ENCODE measurements around the gene CD99.
"Not testable (repeated sequence)": the region's sequence is repeated elsewhere in the genome, so short reads cannot be mapped to it uniquely, and the experiment has no call there.

CD99 gene

GRCh38 chrX:2769615-2770014 lies 78.5 kb downstream of the CD99 start:
- DNase-seq (ENCODE audit: low read depth) = no peak

- DNase-seq (ENCODE audit: low read depth) = not testable (repeated sequence)
Measured at GRCh38 chrX:2773166-2774055, 82.3 kb downstream of the CD99 start.

DNA sequence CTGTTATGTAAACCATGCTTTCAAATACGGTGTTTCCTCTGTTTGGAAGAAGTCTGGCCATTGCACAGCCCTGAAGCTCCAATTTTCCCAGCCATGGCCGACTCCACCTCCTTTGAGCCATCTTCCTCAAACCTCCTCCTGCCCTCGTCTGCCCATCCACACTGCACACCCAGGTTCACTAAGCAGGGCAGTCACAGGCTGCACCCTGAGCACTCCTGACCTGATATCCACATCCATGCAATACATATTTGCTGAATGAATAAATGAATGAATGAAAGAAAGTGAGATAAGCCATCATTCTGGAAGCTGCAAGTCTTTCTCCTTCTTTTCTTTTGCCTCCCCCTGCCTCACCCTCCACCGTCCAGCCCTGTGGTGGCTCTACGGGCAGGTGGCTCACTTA lies 83.0 kb downstream of the CD99 start:
- no peak for DNase-seq (ENCODE audit: low read depth)

- DNase-seq (ENCODE audit: low read depth) = no peak
Measured at GRCh38 chrX:2774776-2775175, 83.7 kb downstream of the CD99 start.

DNA sequence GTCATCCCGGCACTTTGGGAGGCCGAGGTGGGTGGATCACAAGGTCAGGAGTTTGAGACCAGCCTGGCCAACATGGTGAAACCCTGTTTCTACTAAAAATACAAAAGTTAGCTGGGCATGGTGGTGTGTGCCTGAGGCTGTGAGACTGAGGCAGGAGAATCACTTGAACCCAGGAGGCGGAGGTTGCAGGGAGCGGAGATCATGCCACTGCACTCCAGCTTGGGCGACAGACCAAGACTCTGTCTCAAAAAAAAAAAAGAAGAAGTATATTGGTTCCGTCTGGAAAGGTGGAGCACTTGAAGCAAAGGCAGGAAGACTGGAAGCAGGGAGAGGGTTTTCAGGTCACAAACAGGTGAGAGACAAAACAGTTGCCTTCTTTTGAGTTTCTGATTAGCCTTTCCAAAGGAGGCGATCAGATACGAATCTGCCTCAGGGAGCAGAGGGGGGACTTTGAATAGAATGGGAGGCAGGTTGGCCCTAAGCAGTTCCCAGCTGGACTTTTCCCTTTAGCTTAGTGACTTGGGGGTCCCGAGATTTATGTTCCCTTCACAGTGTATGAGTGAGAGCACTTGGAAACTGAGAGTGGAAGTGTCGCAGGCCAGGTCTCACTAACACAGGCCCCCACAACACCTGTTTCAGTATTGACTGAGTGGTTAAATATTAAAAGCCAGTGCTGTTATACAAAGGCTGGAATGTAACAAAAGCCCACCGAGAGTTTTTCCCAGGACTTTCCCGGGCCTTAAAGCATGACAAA lies 89.6 kb downstream of the CD99 start:
- not testable (repeated sequence) for DNase-seq (ENCODE audit: low read depth)

DNA sequence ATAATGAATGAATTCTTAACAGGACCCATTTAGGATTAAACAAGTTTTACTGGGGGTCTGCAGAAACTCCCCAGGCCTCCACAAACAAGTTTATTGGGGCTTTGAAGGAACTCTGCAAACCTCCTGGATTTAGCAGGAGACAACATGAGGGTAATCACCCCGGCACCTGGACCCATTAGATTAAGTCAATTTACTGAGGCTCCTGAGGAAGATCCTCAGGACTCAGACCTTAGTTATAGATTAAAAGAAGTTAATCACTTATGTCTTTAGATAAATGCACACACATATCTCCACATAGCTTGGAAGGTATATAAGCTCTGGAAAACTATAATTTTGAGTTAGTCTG lies 90.1 kb downstream of the CD99 start:
- no peak for DNase-seq (ENCODE audit: low read depth)

- no peak for DNase-seq (ENCODE audit: low read depth)
Measured at GRCh38 chrX:2781698-2782097, 90.6 kb downstream of the CD99 start.

DNA sequence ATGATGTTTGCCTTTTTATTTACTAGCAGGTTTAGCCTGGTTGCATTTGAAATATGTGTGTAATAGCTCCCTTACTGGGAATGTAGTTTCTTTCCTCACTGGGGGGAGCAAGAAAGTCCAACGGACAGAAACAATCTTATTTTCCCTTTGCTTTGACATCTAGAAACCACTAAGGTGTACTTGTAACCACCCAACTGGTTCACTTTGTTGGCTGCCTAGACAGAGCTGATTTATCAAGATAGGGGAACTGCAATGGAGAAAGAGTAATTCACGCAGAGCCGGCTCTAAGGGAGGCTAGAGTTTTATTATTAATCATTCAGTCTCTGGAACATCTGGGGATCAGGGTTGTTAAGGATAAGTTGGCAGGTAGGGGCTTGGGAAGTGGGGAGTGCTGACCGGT lies 91.1 kb downstream of the CD99 start:
- DNase-seq (ENCODE audit: low read depth) = no peak

GRCh38 chrX:2782778-2783177 lies 91.7 kb downstream of the CD99 start:
- no peak for DNase-seq (ENCODE audit: low read depth)

GRCh38 chrX:2784026-2784425 lies 92.9 kb downstream of the CD99 start:
- no peak for DNase-seq (ENCODE audit: low read depth)

GRCh38 chrX:2785538-2785937 lies 94.4 kb downstream of the CD99 start:
- no peak for DNase-seq (ENCODE audit: low read depth)

DNA sequence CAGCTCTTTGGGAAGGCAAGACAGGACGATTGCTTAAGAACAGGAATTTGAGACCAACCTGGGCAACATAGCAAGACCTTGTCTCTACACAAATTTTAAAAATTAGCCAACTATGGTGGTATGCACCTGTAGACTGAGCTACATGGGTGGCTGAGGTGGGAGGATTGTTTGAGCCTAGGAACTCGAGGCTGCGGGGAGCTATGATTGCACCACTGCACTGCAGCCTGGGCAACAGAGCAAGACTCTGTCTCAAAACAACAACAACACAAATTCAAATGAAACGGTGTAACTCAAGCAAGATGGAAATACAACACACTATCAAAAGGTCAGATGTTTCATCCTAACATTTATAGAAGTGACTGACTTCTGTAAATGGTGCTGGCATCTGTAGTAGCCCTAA lies 97.9 kb downstream of the CD99 start:
- DNase-seq (ENCODE audit: low read depth) = no peak

GRCh38 chrX:2789569-2789968 lies 98.5 kb downstream of the CD99 start:
- no peak for DNase-seq (ENCODE audit: low read depth)

Data from stimulated activated CD8-positive, alpha-beta memory T cell treated with anti-CD3 and anti-CD28 coated beads, Interleukin-15, amount 100 ng/mL, for 24 hours (primary cell).